H1 (cell line): ENCODE measurements around the gene KRT37. TPM values are rescaled to one million over a fixed set of nuclear protein-coding genes. Genes with fewer than 3 reads are reported as not detected.

ENCODE experiments used
- CTCF ChIA-PET: fragments of 300-600 bp; sonication (Branson Sonifier 250); formaldehyde crosslinking; loops from one replicate; lab custom pipeline; 2021; ENCODE audit not compliant: partially characterized antibody; lab: Charles Lee
- POLR2A ChIA-PET: fragments of 300-600 bp; sonication (Branson Sonifier 250); formaldehyde crosslinking; loops from one replicate; lab custom pipeline; 2021; ENCODE audit warnings: inconsistent platforms; ENCODE audit not compliant: partially characterized antibody; lab: Charles Lee
- DNase-seq, 2 experiments: peaks; one replicate each; pipeline versions ENCODE4 v3.0.0 to v3.0.0-alpha.2; 2010 to 2022; ENCODE audit warnings: low spot score in 2 of 2, low read depth in 1 of 2, mixed read lengths in 1 of 2
- FAIRE-seq: peaks from 2 replicates; lab custom pipeline; 2011; peaks lifted over from hg19 to GRCh38; lab: Jason Lieb, UNC
- H2AFZ ChIP-seq: 2 replicates; pipeline ENCODE4 v1.8.1; 2012; ENCODE audit warnings: low read length, inconsistent platforms
- H2AK5ac ChIP-seq: 2 replicates; pipeline ENCODE4 v1.6.1; 2013; ENCODE audit warnings: low read depth, low read length
- H2BK120ac ChIP-seq: replicated peaks from 2 replicates; pipeline ENCODE3; 2013; ENCODE audit warnings: low read depth, low read length, inconsistent platforms
- H2BK12ac ChIP-seq: 2 replicates; pipeline ENCODE4 v1.6.1; 2013; ENCODE audit warnings: low read depth, low read length
- H2BK15ac ChIP-seq: 2 replicates; pipeline ENCODE4 v1.6.1; 2013; ENCODE audit warnings: low read length
- H2BK20ac ChIP-seq: 2 replicates; pipeline ENCODE4 v1.6.1; 2013; ENCODE audit warnings: low read length
- H2BK5ac ChIP-seq: 2 replicates; pipeline ENCODE4 v1.6.1; 2013; ENCODE audit warnings: low read depth, low read length
- H3K14ac ChIP-seq: 2 replicates; pipeline ENCODE4 v1.6.1; 2013; ENCODE audit warnings: inconsistent platforms; ENCODE audit not compliant: insufficient read length
- H3K18ac ChIP-seq: 2 replicates; pipeline ENCODE4 v1.6.1; 2013; ENCODE audit warnings: low read length; ENCODE audit errors: extremely low read depth
- H3K23ac ChIP-seq: 2 replicates; pipeline ENCODE4 v1.6.1; 2013; ENCODE audit warnings: inconsistent platforms; ENCODE audit not compliant: insufficient read length
- H3K23me2 ChIP-seq: 2 replicates; pipeline ENCODE4 v1.6.1; 2013; ENCODE audit warnings: low read depth, low read length
- H3K27ac ChIP-seq: 2 replicates; pipeline ENCODE4 v1.6.1; 2011; ENCODE audit warnings: low read depth, low read length, inconsistent platforms
- H3K27me3 ChIP-seq, 4 experiments: replicated peaks in 1 of 4; 1 replicate in 1 of 4; 2 replicates in 3 of 4; pipeline versions ENCODE4 v1.6.1 to v1.8.1; 2011 to 2013; ENCODE audit warnings: low read length in 3 of 4, mild to moderate bottlenecking in 3 of 4, inconsistent platforms in 2 of 4, mixed read lengths in 2 of 4, moderate library complexity in 1 of 4; ENCODE audit not compliant: control insufficient read depth in 3 of 4, insufficient read depth in 3 of 4; ENCODE audit errors: extremely low read depth in 1 of 4
- H3K36me3 ChIP-seq, 4 experiments: 2 replicates each; pipeline versions ENCODE4 v1.6.1 to v1.8.1; 2011 to 2013; ENCODE audit warnings: mild to moderate bottlenecking in 4 of 4, low read length in 3 of 4, moderate library complexity in 2 of 4, control low read depth in 1 of 4, inconsistent platforms in 1 of 4; ENCODE audit not compliant: insufficient read depth in 4 of 4, control insufficient read depth in 2 of 4
- H3K4ac ChIP-seq: replicated peaks from 2 replicates; pipeline ENCODE3; 2013; ENCODE audit warnings: low read length, low read depth, mixed read lengths, inconsistent platforms; ENCODE audit not compliant: insufficient read length
- H3K4me1 ChIP-seq, 4 experiments: replicated peaks in 1 of 4; 1 replicate in 1 of 4; 2 replicates in 3 of 4; pipeline versions ENCODE4 v1.6.1 to v1.8.1; 2011 to 2013; ENCODE audit warnings: low read length in 3 of 4, inconsistent platforms in 2 of 4, mixed read lengths in 1 of 4; ENCODE audit not compliant: insufficient read depth in 4 of 4, control insufficient read depth in 3 of 4
- H3K4me2 ChIP-seq, 2 experiments: 2 replicates each; pipeline versions ENCODE4 v1.6.1 to v1.8.1; 2011 to 2013; ENCODE audit warnings: low read depth in 2 of 2, low read length in 2 of 2, control low read depth in 1 of 2, inconsistent platforms in 1 of 2, mild to moderate bottlenecking in 1 of 2; ENCODE audit not compliant: insufficient read depth in 1 of 2
- H3K4me3 ChIP-seq, 4 experiments: fragments of 200-600, 300-600 bp in 1 of 4; sonication (generic), shearing (Covaris generic), sonication (Bioruptor Twin) in 1 of 4; 2 replicates each; pipeline versions ENCODE4 v1.5.1 to v1.8.1; 2011 to 2016; ENCODE audit warnings: low read length in 4 of 4, low read depth in 3 of 4, control low read depth in 2 of 4, inconsistent platforms in 2 of 4, mild to moderate bottlenecking in 2 of 4, mixed read lengths in 1 of 4, moderate library complexity in 1 of 4; ENCODE audit not compliant: insufficient read depth in 2 of 4; ENCODE audit errors: extremely low read depth in 1 of 4
- H3K56ac ChIP-seq: replicated peaks from 2 replicates; pipeline ENCODE3; 2013; ENCODE audit warnings: low read depth, mild to moderate bottlenecking, mixed read lengths, low read length, inconsistent platforms; ENCODE audit not compliant: insufficient read length
- H3K79me1 ChIP-seq: 2 replicates; pipeline ENCODE4 v1.6.1; 2013; ENCODE audit warnings: low read depth, low read length, control low read depth
- H3K79me2 ChIP-seq, 2 experiments: 2 replicates each; pipeline versions ENCODE4 v1.6.1 to v1.8.1; 2012 to 2013; ENCODE audit warnings: low read length in 2 of 2, mild to moderate bottlenecking in 2 of 2, inconsistent platforms in 1 of 2; ENCODE audit not compliant: insufficient read depth in 2 of 2, control insufficient read depth in 1 of 2
- H3K9ac ChIP-seq, 4 experiments: replicated peaks in 1 of 4; 1 replicate in 1 of 4; 2 replicates in 3 of 4; pipeline versions ENCODE4 v1.6.1 to v1.8.1; 2011 to 2013; ENCODE audit warnings: low read depth in 3 of 4, low read length in 3 of 4, control low read depth in 2 of 4, mild to moderate bottlenecking in 2 of 4, moderate library complexity in 2 of 4, inconsistent platforms in 1 of 4; ENCODE audit errors: extremely low read depth in 1 of 4
- H3K9me3 ChIP-seq, 2 experiments: 2 replicates each; pipeline versions ENCODE4 v1.6.1 to v1.8.1; 2012 to 2013; ENCODE audit warnings: mild to moderate bottlenecking in 2 of 2, moderate library complexity in 2 of 2, control low read depth in 1 of 2, inconsistent platforms in 1 of 2, low read depth in 1 of 2, low read length in 1 of 2, mixed read lengths in 1 of 2; ENCODE audit not compliant: insufficient read depth in 2 of 2
- H4K20me1 ChIP-seq, 2 experiments: replicated peaks in 1 of 2; 2 replicates each; pipeline versions ENCODE3 to v1.8.1; 2011 to 2013; ENCODE audit warnings: inconsistent platforms in 2 of 2, low read length in 2 of 2, mild to moderate bottlenecking in 1 of 2; ENCODE audit not compliant: insufficient read depth in 2 of 2, control insufficient read depth in 1 of 2
- H4K5ac ChIP-seq: 2 replicates; pipeline ENCODE4 v1.6.1; 2013; ENCODE audit warnings: low read length, low read depth, mixed read lengths, inconsistent platforms; ENCODE audit not compliant: insufficient read length
- H4K8ac ChIP-seq: 2 replicates; pipeline ENCODE4 v1.8.0; 2013; ENCODE audit warnings: mild to moderate bottlenecking, moderate library complexity, low read length, inconsistent platforms; ENCODE audit not compliant: insufficient read depth; ENCODE audit errors: extremely low read depth
- H4K91ac ChIP-seq: replicated peaks from 2 replicates; pipeline ENCODE3; 2013; ENCODE audit warnings: low read length, mixed read lengths, inconsistent platforms; ENCODE audit not compliant: insufficient read length
- BACH1 ChIP-seq: IDR thresholded peaks from 2 replicates; pipeline ENCODE4 v1.6.1; 2012; ENCODE audit warnings: low read length, improper control_type of control experiment
- CHD1 ChIP-seq: IDR thresholded peaks from 2 replicates; pipeline ENCODE4 v1.6.1; 2012; ENCODE audit warnings: low read depth, low read length, improper control_type of control experiment
- GTF2F1 ChIP-seq: IDR thresholded peaks from 2 replicates; pipeline ENCODE4 v1.6.1; 2012; ENCODE audit warnings: low read depth, low read length, improper control_type of control experiment, borderline replicate concordance
- KDM5A ChIP-seq: fragments of 200-600 bp; IDR thresholded peaks from 2 replicates; pipeline ENCODE4 v1.7.1; 2012; ENCODE audit warnings: mild to moderate bottlenecking, low read length, inconsistent platforms, mixed read lengths
- POLR2AphosphoS5 ChIP-seq: IDR thresholded peaks from 2 replicates; pipeline ENCODE4 v1.6.1; 2011; ENCODE audit warnings: low read depth, low read length
- POU5F1 ChIP-seq: IDR thresholded peaks from 2 replicates; pipeline ENCODE4 v1.6.1; 2011; ENCODE audit warnings: low read depth, mild to moderate bottlenecking, low read length, moderate library complexity
- polyA plus RNA-seq, 7 experiments: library from polyadenylated mRNA; depleted of rRNA in 3 of 7; stranded (reverse) in 5 of 7; unstranded in 2 of 7; fragments of >200 nt in 5 of 7; fragments of 200-250 nt in 2 of 7; gene quantifications; 1 replicate in 5 of 7; 2 replicates in 1 of 7; 4 replicates in 1 of 7; pipeline versions ENCODE4 v1.2.1 to v1.2.3, GENCODE V29; 2011 to 2013; ENCODE audit warnings: missing spikeins in 2 of 7, mixed read lengths in 2 of 7
- total RNA-seq: library from RNA; stranded (reverse); fragmentation: NEBNext Ultra II Directional; extraction: Animal tissue kit (Norgen Biotek cat#: 25700); gene quantifications from 2 replicates; pipeline ENCODE4 v1.2.1, GENCODE V29; 2021

The KRT37 gene
- total and polyA plus RNA-seq, 2 of the 8 experiments (the other 6 are each of a cell fraction or from before 2014, with no cell fraction given): not detected

DNA sequence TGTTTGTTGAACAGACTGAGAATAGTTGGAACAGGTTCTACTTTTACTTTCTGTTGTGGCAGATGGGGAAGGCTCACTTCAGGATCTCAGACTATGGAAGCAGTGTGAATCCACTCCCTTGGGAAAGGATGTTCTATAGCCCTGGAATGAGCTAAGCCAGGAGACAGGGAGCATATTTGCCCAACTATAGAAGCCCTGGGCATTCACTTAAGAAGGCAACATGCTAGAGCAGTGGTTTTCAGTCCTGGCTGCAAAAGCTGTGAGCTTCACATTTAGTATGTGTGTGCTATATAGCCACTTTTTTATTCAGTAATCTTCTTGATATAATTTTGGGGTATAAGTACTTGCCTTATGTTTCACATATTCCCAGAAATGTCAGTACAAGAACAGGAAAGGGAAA lies 44.0 kb upstream of the KRT37 start:
- Histone ChIP-seq H3K9ac (no peak overlapping the region), H2BK120ac (no peak overlapping the region), H2BK5ac (no peak overlapping the region), H3K4me2 (no peak overlapping the region), H3K27me3 (no peaks in the 10 kb centered on the region), H3K14ac (no peak overlapping the region), H3K18ac (no peak overlapping the region), H3K4me1 (no peaks in the 10 kb centered on the region), H4K8ac (no peak overlapping the region), H3K27ac (no peak overlapping the region), H3K4me3 (no peak overlapping the region), H2BK15ac (no peak overlapping the region), H2AFZ (no peak overlapping the region), H3K79me1 (no peaks in the 10 kb centered on the region), H4K5ac (no peak overlapping the region), H3K23me2 (no peaks in the 10 kb centered on the region)
- POLR2A ChIA-PET: no interaction called here
- no peak for DNase-seq
- no peak for TF ChIP-seq POU5F1
- no peak for TF ChIP-seq GTF2F1
- no peak for TF ChIP-seq BACH1
- no peak for TF ChIP-seq POLR2AphosphoS5
- TF ChIP-seq CHD1: no peak
- TF ChIP-seq KDM5A: no peak
- TF ChIP-seq, all 59 proteins: peak for 0
- FAIRE-seq: no peak
- no peak overlapping the region for H3K4ac ChIP-seq
- no peak overlapping the region for H3K56ac ChIP-seq
- no peaks in the 10 kb centered on the region; a peak in 1 of 4 replicates for H3K9me3 ChIP-seq
- H4K20me1 ChIP-seq: no peaks in the 10 kb centered on the region
- no peak overlapping the region for H3K23ac ChIP-seq
- H3K79me2 ChIP-seq: no peaks in the 10 kb centered on the region
- no peak overlapping the region for H4K91ac ChIP-seq
- no peaks in the 10 kb centered on the region for H3K36me3 ChIP-seq
- no peak overlapping the region for H2BK12ac ChIP-seq
- no peak overlapping the region for H2AK5ac ChIP-seq
- CTCF ChIA-PET: interaction anchor here (0.6 to 1.0 kb wide), 3 partner anchors 11 to 673 kb away, joined by 3 to 4 read pairs (median 3); no protein-coding TSS in a partner anchor
- H2BK20ac ChIP-seq: no peak overlapping the region
